ENCODE data around the gene MTRR.

DNA sequence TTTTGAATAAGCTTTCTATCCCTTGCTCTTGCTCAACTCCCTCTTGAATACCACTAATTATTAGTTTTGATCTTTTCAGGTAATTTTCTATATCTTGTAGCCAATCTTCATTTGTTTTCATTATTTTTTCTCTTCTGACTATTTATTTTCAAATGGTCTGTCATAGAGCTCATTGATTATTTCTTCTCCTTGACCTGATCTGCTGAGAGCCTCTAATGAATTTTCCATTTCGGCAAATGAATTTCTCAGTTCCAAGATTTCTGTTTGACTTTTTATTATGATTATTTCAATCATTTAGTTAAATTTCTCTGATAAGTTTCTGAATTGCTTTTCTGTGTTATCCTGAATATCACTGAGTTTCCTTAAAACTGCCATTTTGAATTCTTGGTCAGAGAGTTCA, 39.4 kb downstream of the MTRR start:
- TF ChIP-seq CTCF (conservative IDR thresholded peaks at IDR 0.05; ENCODE audit: low read depth, low read length) = no peak
- no peak for TF ChIP-seq EZH2 (IDR thresholded peaks at IDR 0.05; ENCODE audit: borderline replicate concordance, low read depth, low read length, poor library complexity, severe bottlenecking)
